H7 (cell line): ENCODE measurements around the gene ANKRD10. TPM values are rescaled to one million over a fixed set of nuclear protein-coding genes. Genes with fewer than 3 reads are reported as not detected.
"Not testable (repeated sequence)": the region's sequence is repeated elsewhere in the genome, so short reads cannot be mapped to it uniquely, and the experiment has no call there.

Experiments used
- DNase-seq: peaks from one replicate; pipeline ENCODE4 v3.0.0; 2012
- H3K27me3 ChIP-seq: 2 replicates; pipeline ENCODE4 v1.6.0; 2011; ENCODE audit warnings: mild to moderate bottlenecking, low read length; ENCODE audit not compliant: control insufficient read depth, insufficient read depth
- H3K36me3 ChIP-seq: replicated peaks from 2 replicates; pipeline ENCODE4 v1.5.1; 2011; ENCODE audit warnings: low read length; ENCODE audit not compliant: control insufficient read depth, insufficient read depth
- H3K4me3 ChIP-seq: 2 replicates; pipeline ENCODE4 v1.5.1; 2011; ENCODE audit warnings: low read depth, mild to moderate bottlenecking, control low read depth, low read length, moderate library complexity; ENCODE audit not compliant: insufficient read depth
- total RNA-seq: library from RNA; depleted of rRNA; stranded (reverse); fragments of >200 nt; shearing (Covaris generic); gene quantifications from 2 replicates; pipeline ENCODE4 v1.2.3, GENCODE V29; 2014

ANKRD10 gene
- total RNA-seq, 1 experiment from 2014 or later: 108 TPM

DNA sequence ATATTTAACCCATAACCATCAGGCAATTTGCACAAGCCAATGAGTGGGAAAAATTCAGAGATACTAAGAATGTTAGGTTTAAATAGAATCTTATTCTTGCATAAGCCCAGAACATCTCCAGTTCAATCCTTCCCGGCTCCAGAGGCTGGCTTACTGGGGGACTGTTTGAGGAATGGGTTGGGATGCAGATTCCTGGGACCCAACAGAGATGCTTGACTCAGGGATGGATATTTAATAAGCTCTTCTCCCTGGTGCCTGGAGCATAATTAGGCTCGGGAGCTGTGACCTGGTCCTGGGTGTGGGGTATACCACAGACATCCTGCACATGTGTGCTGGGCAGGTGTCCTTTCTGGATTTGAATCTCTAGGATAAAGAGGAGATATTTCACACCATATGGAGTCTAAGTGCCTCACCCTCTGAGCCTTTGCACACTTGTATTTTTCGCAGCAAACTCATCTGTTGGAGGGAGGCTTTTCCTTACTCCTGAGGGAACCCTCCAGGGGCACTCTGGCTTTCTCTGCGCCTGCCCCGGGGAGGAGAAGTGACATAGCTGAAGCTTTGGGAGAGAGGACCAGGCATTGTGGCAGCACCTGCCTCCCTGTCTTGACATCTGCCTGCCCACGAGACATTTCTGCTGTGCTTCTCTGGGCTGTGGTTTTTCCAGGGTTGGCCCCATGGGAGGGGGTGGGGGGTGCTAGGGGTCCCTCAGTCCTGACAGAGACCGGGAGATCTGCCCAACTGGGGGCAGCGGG, 36.1 kb upstream of the ANKRD10 start:
- H3K4me3 ChIP-seq: no peak overlapping the region
- no peaks in the 10 kb centered on the region for H3K36me3 ChIP-seq
- no peak for DNase-seq
- no peaks in the 10 kb centered on the region for H3K27me3 ChIP-seq

DNA sequence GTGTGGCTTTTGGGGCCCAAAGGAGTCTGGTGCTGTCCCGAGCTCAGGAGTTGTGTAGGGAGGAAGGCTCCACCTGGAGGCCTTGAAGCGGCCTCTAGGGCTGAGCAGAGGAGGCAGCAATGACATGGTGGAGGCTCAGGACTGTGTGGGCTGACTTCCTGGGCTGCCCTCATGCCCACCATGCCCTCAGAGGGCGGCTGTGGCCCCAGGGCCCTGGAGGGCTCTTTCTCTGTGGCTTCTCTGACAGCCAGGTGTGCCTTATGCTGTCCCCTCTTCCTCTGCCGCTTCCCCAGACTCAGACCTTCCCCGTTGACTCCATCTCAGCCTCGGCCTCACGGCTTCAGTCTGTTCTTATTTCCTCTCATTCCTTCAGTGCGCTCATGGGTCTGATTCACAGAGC, 35.5 kb upstream of the ANKRD10 start:
- Histone ChIP-seq H3K36me3 (no peaks in the 10 kb centered on the region), H3K4me3 (no peak overlapping the region), H3K27me3 (no peaks in the 10 kb centered on the region)
- DNase-seq: no peak

DNA sequence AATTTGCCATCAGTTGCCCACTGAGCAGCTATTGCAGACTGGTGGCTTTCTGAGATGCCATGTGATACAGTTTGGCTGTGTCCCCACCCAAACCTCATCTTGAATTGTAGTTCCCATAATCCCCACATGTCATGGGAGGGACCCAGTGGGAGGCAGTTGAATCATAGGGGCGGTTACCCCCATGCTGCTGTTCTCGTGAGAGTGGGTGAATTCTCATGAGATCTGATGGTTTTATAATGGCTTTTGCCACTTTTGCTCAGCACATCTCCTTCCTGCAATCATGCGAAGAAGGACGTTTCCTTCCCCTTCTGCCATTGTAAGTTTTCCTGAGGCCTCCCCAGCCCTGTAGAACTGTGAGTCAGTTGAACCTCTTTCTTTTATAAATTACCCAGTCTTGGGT, 34.8 kb upstream of the ANKRD10 start:
- no peak for DNase-seq
- H3K36me3 ChIP-seq: no peaks in the 10 kb centered on the region
- H3K4me3 ChIP-seq: no peak overlapping the region
- no peaks in the 10 kb centered on the region for H3K27me3 ChIP-seq

DNA sequence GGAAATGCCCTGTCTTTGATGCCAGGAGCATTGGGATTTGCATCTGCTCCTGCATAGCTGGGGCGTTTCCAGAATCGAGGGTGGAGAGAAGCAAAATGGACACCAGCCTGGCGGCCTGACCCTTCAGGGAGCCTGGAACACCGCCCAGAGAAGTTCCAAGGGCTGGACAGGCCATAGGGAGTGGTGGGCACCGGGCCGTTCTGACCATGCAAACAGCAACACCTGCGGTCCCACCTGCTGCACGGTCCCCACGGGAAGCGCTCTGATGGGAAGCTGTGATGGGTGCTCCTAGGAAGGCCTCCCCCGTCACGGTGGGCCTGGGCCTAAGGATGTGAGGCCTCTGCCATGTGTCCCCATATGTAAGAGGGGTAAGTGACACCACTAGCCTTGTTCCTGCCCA, 34.2 kb upstream of the ANKRD10 start:
- no peaks in the 10 kb centered on the region for H3K27me3 ChIP-seq
- no peak overlapping the region for H3K4me3 ChIP-seq
- DNase-seq: no peak
- H3K36me3 ChIP-seq: no peaks in the 10 kb centered on the region

DNA sequence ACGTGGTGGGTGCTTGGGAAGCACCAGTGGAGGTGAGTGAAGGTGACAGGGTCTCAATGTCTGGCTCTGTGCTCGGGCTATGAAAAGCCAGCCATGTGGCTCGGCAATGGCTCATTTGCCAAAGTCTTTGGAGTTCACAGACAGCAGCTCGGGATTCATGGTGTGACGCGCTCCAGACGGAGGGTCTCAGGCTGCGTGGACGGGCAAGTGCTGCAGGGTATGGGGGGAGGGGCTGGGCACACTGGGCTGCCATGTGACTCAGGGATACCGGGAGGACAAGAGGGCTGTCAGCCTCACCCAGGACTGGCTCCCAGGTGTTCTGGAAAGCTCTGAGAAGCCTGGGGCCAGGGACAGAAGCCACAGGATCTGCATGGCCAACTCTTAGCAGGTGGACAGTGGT, 32.5 kb upstream of the ANKRD10 start:
- DNase-seq, H3K27me3 ChIP-seq: not testable (repeated sequence)

DNA sequence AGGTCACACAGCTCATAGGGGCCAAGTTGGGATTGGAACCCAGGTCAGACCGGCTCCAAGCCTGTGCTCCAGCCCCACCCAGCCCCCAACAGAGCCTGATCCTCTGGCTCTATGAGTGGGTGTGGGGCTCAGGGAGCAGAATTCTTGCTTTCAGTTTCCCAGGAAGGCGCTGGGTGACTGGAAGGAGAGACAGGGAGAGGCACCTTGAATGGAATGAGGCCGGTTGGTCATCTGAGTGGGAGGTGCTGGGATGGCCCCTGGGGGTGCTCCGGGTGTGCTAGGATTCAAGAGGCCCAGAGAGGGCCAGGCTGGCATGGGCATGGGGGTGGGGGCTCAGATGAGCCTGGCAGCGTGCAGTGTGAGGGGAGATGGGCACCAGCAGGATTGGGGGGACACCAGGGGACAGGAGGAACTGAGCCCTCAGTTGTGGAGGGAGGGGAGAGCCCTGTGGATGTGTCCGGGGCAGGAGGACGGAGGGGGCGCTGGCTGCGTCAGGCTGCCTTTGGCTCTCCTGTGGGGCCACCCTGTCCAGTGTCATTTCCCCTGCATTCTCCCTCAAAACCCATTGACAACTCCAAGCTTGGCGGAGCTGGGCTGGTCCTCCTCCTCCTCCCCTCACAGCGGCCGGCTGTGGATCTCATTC, 31.2 kb upstream of the ANKRD10 start:
- DNase-seq: peak; percentile 47
- Histone ChIP-seq H3K27me3 (no peaks in the 10 kb centered on the region), H3K4me3 (no peak overlapping the region), H3K36me3 (no peaks in the 10 kb centered on the region)

More for the DNA sequence above, 32.5 kb upstream of the ANKRD10 start:
- not testable (repeated sequence) for H3K36me3 ChIP-seq, H3K4me3 ChIP-seq

DNA sequence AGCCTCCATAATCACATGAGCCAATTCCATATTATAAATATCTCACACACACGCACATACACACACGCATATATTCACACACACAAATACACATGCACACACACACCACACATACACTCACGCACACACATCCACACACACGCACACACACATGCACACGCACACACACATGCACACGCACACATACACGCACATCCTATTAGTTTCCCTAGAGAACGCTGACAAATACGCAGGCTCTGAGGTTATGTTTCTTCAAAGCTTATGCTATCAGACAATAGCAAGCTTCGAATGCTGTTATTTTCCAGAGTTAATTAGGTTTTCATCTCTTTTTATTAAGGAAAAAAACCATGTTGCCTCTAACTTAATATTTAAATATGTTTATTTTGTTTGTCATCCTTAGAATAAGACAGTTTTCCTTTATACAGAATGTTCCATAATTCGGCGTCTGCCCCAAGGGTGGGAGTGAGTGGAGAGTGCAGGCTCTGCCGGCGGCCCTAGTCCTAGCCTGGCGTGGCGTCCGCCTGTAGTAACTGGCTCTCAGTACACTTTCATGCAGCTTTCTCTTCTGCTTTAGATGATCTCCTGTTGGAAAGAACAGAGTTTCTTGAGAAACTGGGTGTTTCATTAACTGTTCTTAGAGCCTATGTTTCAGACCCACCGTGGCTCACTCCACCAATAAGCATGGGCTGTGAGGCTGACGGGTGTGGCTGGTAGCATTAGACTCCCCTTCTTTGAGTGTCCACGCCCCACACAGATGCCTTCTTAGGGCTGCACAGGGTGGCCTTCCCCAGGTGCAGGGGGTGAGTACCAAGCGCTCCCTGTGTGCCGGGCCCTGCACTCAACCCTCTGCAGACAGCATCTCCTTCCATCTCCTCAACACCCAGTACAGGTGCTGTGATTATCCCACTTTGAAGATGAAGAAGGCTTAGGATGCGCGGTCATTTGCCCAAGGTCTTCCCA, 30.4 kb upstream of the ANKRD10 start:
- H3K4me3 ChIP-seq: no peak overlapping the region
- H3K36me3 ChIP-seq: no peaks in the 10 kb centered on the region
- DNase-seq: no peak
- no peaks in the 10 kb centered on the region for H3K27me3 ChIP-seq

DNA sequence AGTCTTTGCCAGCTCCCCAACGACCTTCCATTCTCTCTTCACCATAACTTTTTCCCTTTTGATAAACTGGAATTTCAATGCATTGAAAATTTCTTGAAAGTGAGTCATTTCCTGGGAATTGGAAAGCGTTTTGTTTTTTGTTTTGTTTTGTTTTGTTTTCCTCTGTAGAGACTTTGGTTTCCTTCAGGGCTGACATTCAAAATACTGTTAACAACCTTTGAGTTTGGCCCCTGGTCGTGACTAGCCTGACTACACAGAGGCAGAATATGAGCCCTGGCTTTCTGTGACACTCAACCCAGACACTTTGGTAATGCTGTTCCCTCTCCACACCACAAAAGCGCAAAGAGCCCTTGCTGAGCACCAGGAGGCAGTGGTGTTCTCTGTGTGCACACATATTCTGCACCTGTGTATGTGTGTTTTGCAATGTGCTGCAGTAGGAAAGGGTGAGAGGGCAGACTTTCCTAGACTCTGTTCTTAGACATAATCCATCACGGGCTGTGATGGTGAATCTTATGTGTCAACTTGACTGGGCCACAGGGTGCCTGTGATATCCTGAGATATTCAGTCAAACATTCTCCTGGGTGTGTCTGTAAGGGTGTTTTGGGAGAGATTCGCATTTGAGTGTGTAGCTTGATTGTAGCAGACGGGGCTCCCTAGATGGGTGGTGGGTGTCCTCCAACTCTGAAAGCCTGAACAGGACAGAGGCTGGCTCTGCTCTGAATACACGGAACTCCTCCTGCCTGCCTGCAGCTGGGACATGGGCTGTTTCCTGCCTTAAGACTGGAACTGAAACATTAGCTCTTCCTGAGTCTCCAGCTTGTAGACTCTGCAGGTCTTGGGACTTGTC, 29.5 kb upstream of the ANKRD10 start:
- peak; percentile 79 for DNase-seq
- no peaks in the 10 kb centered on the region for H3K27me3 ChIP-seq
- H3K4me3 ChIP-seq: no peak overlapping the region
- H3K36me3 ChIP-seq: no peaks in the 10 kb centered on the region

DNA sequence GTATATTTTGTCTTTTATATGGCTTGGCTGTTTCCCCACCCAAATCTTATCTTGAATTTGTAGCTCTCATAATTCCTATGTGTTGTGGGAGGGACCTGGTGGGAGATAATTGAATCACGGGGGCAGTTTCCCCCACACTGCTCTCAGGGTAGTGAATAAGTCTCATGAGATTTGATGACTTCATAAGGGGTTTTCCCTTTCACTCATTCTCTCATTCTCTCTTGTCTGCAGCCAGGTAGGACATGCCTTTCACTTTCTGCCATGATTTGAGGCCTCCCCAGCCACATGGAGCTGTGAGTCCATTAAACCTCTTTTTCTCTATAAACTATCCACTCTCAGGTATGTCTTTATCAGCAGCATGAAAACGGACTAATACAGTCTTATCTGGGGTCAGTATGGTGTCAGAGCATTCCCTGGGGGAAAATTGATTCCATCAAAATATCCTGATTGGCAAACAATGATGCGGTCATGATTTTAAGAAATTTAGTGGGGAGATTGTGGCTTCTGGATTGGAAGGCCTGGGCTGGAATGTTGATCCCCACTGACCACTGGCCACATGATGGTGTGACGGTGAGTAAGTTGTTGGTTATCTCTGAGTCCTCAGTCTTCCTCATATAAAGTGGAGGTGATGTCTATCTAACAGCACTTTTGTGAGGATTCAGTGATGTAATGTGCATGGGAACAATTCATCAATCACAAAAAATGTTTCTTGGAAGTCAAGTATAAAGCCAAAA, 27.5 kb upstream of the ANKRD10 start:
- DNase-seq: no peak
- Histone ChIP-seq H3K27me3 (no peaks in the 10 kb centered on the region), H3K36me3 (no peaks in the 10 kb centered on the region), H3K4me3 (no peak overlapping the region)

DNA sequence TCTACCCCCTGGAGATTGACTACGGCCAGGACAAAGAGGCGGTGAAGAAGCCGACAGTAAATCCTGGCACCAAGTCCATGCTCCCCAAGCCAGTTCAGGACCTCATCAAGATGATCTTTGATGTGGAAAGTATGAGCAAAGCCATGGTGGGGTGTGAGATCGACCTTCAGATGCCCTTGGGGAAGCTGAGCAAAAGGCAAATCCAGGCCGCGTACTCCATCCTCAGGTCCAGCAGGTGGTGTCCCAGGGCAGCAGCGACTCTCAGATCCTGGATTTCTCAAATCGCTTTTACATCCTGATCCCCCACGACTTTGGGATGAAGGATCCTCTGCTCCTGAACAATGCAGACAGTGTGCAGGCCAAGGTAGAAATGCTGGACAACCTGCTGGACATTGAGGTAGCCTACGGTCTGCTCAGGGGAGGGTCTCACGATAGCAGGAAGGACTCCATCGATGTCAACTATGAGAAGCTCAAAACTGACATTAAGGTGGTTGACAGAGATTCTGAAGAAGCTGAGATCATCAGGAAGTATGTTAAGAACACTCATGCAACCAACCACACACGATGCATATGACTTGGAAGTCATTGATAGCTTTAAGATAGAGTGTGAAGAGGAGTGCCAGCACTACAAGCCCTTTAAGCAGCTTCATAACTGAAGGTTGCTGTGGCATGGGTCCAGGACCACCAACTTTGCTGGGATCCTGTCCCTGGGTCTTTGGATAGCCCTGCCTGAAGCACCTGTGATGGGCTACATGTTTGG, 24.0 kb upstream of the ANKRD10 start:
- no peaks in the 10 kb centered on the region for H3K27me3 ChIP-seq
- no peak for DNase-seq
- H3K36me3 ChIP-seq: no peaks in the 10 kb centered on the region
- no peak overlapping the region for H3K4me3 ChIP-seq

DNA sequence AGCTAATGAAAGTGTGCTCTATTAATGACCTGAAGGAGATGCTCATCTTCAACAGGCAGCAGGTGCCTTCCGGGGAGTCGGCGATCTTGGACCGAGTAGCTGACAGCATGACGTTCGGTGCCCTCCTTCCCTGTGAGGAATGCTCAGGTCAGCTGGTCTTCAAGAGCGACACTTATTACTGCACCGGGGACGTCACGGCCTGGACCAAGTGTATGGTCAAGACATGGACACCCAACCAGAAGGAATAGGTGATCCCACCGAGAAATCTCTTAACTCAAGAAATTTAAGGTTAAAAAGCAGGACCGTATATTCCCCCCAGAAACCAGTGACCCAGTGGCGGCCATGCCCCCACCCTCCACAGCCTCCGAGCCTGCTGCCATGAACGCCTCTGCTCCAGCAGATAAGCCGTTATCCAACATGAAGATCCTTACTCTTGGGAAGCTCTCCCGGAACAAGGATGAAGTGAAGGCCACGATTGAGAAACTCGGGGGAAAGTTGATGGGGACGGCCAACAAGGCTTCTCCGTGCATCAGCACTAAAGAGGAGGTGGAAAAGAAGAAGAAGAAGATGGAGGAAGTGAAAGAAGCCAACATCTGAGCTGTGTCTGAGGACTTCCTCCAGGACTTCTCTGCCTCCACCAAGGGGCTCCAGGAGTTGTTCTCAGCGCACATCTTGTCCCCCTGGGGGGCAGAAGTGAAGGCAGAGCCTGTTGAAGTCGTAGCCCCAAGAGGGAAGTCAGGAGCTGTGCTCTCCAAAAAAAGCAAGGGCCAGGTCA, 22.8 kb upstream of the ANKRD10 start:
- DNase-seq: no peak
- Histone ChIP-seq H3K4me3 (no peak overlapping the region), H3K27me3 (no peaks in the 10 kb centered on the region), H3K36me3 (no peaks in the 10 kb centered on the region)

DNA sequence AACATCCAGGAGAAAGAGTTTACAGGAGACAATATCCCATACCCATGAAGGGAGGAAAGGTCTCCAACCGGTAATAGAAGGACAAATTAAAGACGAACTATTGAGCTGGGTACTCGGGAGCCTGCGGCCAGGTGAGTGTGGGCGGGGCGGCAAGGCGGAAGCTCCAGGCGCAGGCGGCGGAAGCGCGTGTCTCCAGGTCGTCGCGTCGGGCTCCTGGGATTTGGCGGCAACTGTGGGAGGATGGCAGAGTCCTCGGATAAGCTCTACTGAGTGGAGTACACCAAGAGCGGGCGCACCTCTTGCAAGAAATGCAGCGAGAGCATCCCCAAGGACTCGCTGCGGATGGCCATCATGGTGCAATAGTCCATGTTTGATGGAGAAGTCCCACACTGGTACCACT, 21.6 kb upstream of the ANKRD10 start:
- Histone ChIP-seq H3K4me3 (no peak overlapping the region), H3K27me3 (no peaks in the 10 kb centered on the region), H3K36me3 (no peaks in the 10 kb centered on the region)
- DNase-seq: no peak
